Adrenal gland (tissue), 12 donors: Measurements from ENCODE around the gene PLSCR2. TPM values are rescaled to one million over a fixed set of nuclear protein-coding genes. Genes with fewer than 3 reads are reported as not detected.
"Not testable (repeated sequence)": the region's sequence is repeated elsewhere in the genome, so short reads cannot be mapped to it uniquely, and the experiment has no call there.

Source experiments
- DNase-seq, 7 donors: peaks; one replicate each; pipeline ENCODE4 v3.0.0-alpha.2; 2019 to 2020
- H3K27ac ChIP-seq, 5 donors: fragments of 200-600 bp; sonication (generic) in 4 of 5; 1 replicate in 3 of 5; 2 replicates in 2 of 5; pipeline versions ENCODE4 v1.5.1 to v1.8.0; 2016 to 2020; ENCODE audit warnings: mild to moderate bottlenecking in 1 of 5
- H3K27me3 ChIP-seq: fragments of 200-600 bp; 2 replicates; pipeline ENCODE4 v1.8.0; 2021
- H3K36me3 ChIP-seq, 2 donors: fragments of 200-600 bp; replicated peaks in 1 of 2; 1 replicate in 1 of 2; 2 replicates in 1 of 2; pipeline versions ENCODE4 v1.5.1 to v1.8.0; 2018 to 2022
- H3K4me1 ChIP-seq, 2 donors: fragments of 200-600 bp; replicated peaks in 1 of 2; 1 replicate in 1 of 2; 2 replicates in 1 of 2; pipeline versions ENCODE4 v1.5.1 to v1.8.0; 2018 to 2021
- H3K4me3 ChIP-seq, 4 donors: fragments of 200-600 bp; sonication (generic) in 3 of 4; one replicate each; pipeline ENCODE4 v1.5.1; 2016 to 2018
- H3K9me3 ChIP-seq, 3 donors: fragments of 200-600 bp; sonication (generic) in 1 of 3; replicated peaks in 1 of 3; 1 replicate in 2 of 3; 2 replicates in 1 of 3; pipeline versions ENCODE4 v1.5.1 to v1.8.0; 2016 to 2021
- CTCF ChIP-seq, 6 experiments: fragments of 450-650 bp in 4 of 6; fragments of 200-600 bp in 2 of 6; sonication (generic) in 1 of 6; IDR thresholded peaks; 1 replicate in 5 of 6; 2 replicates in 1 of 6; pipeline versions ENCODE4 v1.5.1 to v1.8.0; 2016 to 2021; ENCODE audit warnings: antibody characterized with exemption in 6 of 6, mild to moderate bottlenecking in 2 of 6, moderate library complexity in 1 of 6
- POLR2A ChIP-seq, 2 donors: fragments of 450-650 bp; IDR thresholded peaks; one replicate each; pipeline ENCODE4 v1.6.1; 2017; ENCODE audit warnings: antibody characterized with exemption in 2 of 2, mild to moderate bottlenecking in 2 of 2, moderate library complexity in 1 of 2
- WGBS, 4 donors: extraction: QIAGEN DNeasy Blood & Tissue Kit in 2 of 4; methylation state at CpG; one replicate each; pipeline versions ENCODE4 v1.1.5 to v1.1.7; 2013 to 2017; 5-methylcytosine and 5-hydroxymethylcytosine counted together
- intact Hi-C, 2 donors: fragments of 100-400 bp; cut with DNase I; formaldehyde crosslinking; loops; one replicate each; pipeline versions ENCODE4 v1.14.1 to v1.15.0; 2022 to 2023
- polyA plus RNA-seq, 3 donors: library from polyadenylated mRNA; stranded (reverse); fragments of 200-250 nt in 2 of 3; fragments of 350-450 nt in 1 of 3; fragmentation: Illumina TruSeq in 1 of 3; extraction: RNeasy Lipid Tissue Mini Kit (QIAGEN cat#74804) in 1 of 3; gene quantifications; one replicate each; pipeline ENCODE4 v1.2.3, GENCODE V29; 2013 to 2014
- total RNA-seq, 9 donors: library from RNA; depleted of rRNA in 4 of 9; stranded (reverse); fragments of >200 nt in 4 of 9; fragments of 120-200 nt in 1 of 9; fragmentation: NEBNext Ultra II Directional in 1 of 9; extraction: Animal tissue kit (Norgen Biotek cat#: 25700) in 1 of 9; gene quantifications; one replicate each; pipeline versions ENCODE4 v1.1.0 to v1.2.4, GENCODE V29; 2013 to 2023
- donor health status: healthy with polysubstance abuse.
- donor health status: Bipolar disorder and iron deficiency.
- donor health status: DM: yes; HTN: yes; CAD: no.
- donor health status: DM: no; HTN: no; CAD: no.
- donor health status: DM: no; HTN: no; CAD: no.
- donor health status: DM: yes; HTN: yes; CAD: no.

The PLSCR2 gene
- total and polyA plus RNA-seq, 12 donors, result 0.11 to 0.41 TPM; not detected in 10

- H3K4me1 ChIP-seq, result no peaks in the 10 kb centered on the region
- WGBS, 4 donors, result 80 to 88% (median 85%) methylated on average over 13 of the region's 13 CpGs
- no peak overlapping the region for H3K27ac ChIP-seq
- no peak overlapping the region for H3K4me3 ChIP-seq
- DNase-seq, result no peak
- H3K9me3 ChIP-seq, result no peaks in the 10 kb centered on the region
- no peaks in the 10 kb centered on the region for H3K27me3 ChIP-seq
- H3K36me3 ChIP-seq, result no peaks in the 10 kb centered on the region
- intact Hi-C loops, result no loop called here
- TF ChIP-seq CTCF (IDR thresholded peaks at IDR 0.05), result no peak
- TF ChIP-seq POLR2A (IDR thresholded peaks at IDR 0.05), result no peak
Measured at GRCh38 chr3:146498002-146498736, 28.8 kb upstream of the PLSCR2 start.

GRCh38 chr3:146497145-146497843 is 27.9 kb upstream of the PLSCR2 start:
- intact Hi-C loops, H3K4me1 ChIP-seq, H3K36me3 ChIP-seq, H3K9me3 ChIP-seq, H3K4me3 ChIP-seq, H3K27me3 ChIP-seq, DNase-seq: not testable (repeated sequence)
- WGBS, 4 donors, result 87 to 97% (median 92%) methylated on average over 6 to 28 of the region's 28 CpGs
- peak overlapping the region in 1 of 5 donors; percentile 25 for H3K27ac ChIP-seq

GRCh38 chr3:146496726-146497125 is 27.4 kb upstream of the PLSCR2 start:
- Histone ChIP-seq H3K36me3 (no peaks in the 10 kb centered on the region), H3K27ac (peak overlapping the region in 1 of 5 donors; percentile 25), H3K27me3 (no peaks in the 10 kb centered on the region), H3K9me3 (no peaks in the 10 kb centered on the region), H3K4me1 (no peaks in the 10 kb centered on the region), H3K4me3 (no peak overlapping the region)
- TF ChIP-seq POLR2A (IDR thresholded peaks at IDR 0.05), result no peak
- no peak for TF ChIP-seq CTCF (IDR thresholded peaks at IDR 0.05)
- intact Hi-C loops, result no loop called here
- DNase-seq, result peak in 6 of 7 donors; percentile 22 to 66 (median 47)
- 0 to 94% (median 66%) methylated on average over 1 of the region's 1 CpG for WGBS, 4 donors

GRCh38 chr3:146496251-146496650 is 26.9 kb upstream of the PLSCR2 start:
- H3K27me3 ChIP-seq, result no peaks in the 10 kb centered on the region
- WGBS, 4 donors, result 0 to 98% (median 61%) methylated on average over 1 of the region's 1 CpG
- no peak overlapping the region for H3K4me3 ChIP-seq
- H3K4me1 ChIP-seq, result no peaks in the 10 kb centered on the region
- TF ChIP-seq CTCF (IDR thresholded peaks at IDR 0.05), result no peak
- TF ChIP-seq POLR2A (IDR thresholded peaks at IDR 0.05), result no peak
- DNase-seq, result no peak
- no peaks in the 10 kb centered on the region for H3K36me3 ChIP-seq
- no peak overlapping the region for H3K27ac ChIP-seq
- no peaks in the 10 kb centered on the region for H3K9me3 ChIP-seq
- intact Hi-C loops, result no loop called here
